Uterus (tissue), 2 donors: ENCODE measurements around the gene TMEM178B.

Experiments used
- CTCF ChIP-seq, 4 experiments: fragments of 200-600 bp in 2 of 4; fragments of 450-650 bp in 2 of 4; sonication (generic) in 2 of 4; IDR thresholded peaks; one replicate each; pipeline ENCODE4 v1.5.1; 2016 to 2019; ENCODE audit warnings: antibody characterized with exemption in 4 of 4, mild to moderate bottlenecking in 2 of 4, moderate library complexity in 1 of 4
- POLR2A ChIP-seq, 2 donors: fragments of 450-650 bp; IDR thresholded peaks; one replicate each; pipeline ENCODE4 v1.6.1; 2016; ENCODE audit warnings: antibody characterized with exemption in 2 of 2, mild to moderate bottlenecking in 1 of 2, moderate library complexity in 1 of 2

- TF ChIP-seq CTCF (IDR thresholded peaks at IDR 0.05), result no peak
- TF ChIP-seq POLR2A (IDR thresholded peaks at IDR 0.05), result no peak
These were observed 404.0 kb downstream of the TMEM178B start for GRCh38 chr7:141477865-141478264.
